Ovary (tissue), 9 donors: ENCODE results near the gene MARK3. TPM values are rescaled to one million over a fixed set of nuclear protein-coding genes. Genes with fewer than 3 reads are reported as not detected.

ENCODE experiments used
- DNase-seq, 5 donors: peaks; one replicate each; pipeline ENCODE4 v3.0.0-alpha.2; 2019 to 2020
- H3K27ac ChIP-seq, 2 donors: fragments of 200-600 bp; one replicate each; pipeline versions ENCODE4 v1.5.1 to v1.8.0; 2019 to 2022
- H3K27me3 ChIP-seq: fragments of 200-600 bp; one replicate; pipeline ENCODE4 v1.8.0; 2022
- H3K36me3 ChIP-seq: fragments of 200-600 bp; sonication (generic); one replicate; pipeline ENCODE4 v1.5.1; 2019
- H3K4me1 ChIP-seq: one replicate; pipeline ENCODE4 v1.8.1; 2013; ENCODE audit warnings: mild to moderate bottlenecking, moderate library complexity; ENCODE audit not compliant: insufficient read depth
- H3K4me3 ChIP-seq: fragments of 200-600 bp; sonication (generic); one replicate; pipeline ENCODE4 v1.5.1; 2017
- H3K9me3 ChIP-seq, 2 donors: fragments of 200-600 bp in 1 of 2; sonication (generic) in 1 of 2; one replicate each; pipeline versions ENCODE4 v1.5.1 to v1.8.1; 2013 to 2019; ENCODE audit warnings: mild to moderate bottlenecking in 1 of 2, moderate library complexity in 1 of 2
- EP300 ChIP-seq: sonication (generic); formaldehyde crosslinking; IDR thresholded peaks from one replicate; pipeline ENCODE4 v1.6.1; 2017; ENCODE audit warnings: antibody characterized with exemption
- POLR2A ChIP-seq: fragments of 450-650 bp; IDR thresholded peaks from one replicate; pipeline ENCODE4 v1.6.1; 2017; ENCODE audit warnings: antibody characterized with exemption, mild to moderate bottlenecking, moderate library complexity
- WGBS, 3 donors: extraction: QIAGEN DNeasy Blood & Tissue Kit in 1 of 3; methylation state at CpG; one replicate each; pipeline versions ENCODE4 v1.1.5 to v1.1.7; 2013 to 2017; 5-methylcytosine and 5-hydroxymethylcytosine counted together
- intact Hi-C, 4 donors: fragments of 100-400 bp; cut with DNase I; formaldehyde crosslinking; loops; one replicate each; pipeline versions ENCODE4 v1.11.0 to v1.15.1; 2022 to 2023
- polyA plus RNA-seq, 2 donors: library from polyadenylated mRNA; stranded (reverse); fragments of 200-250 nt in 1 of 2; fragments of 350-450 nt in 1 of 2; fragmentation: Illumina TruSeq in 1 of 2; extraction: RNeasy Lipid Tissue Mini Kit (QIAGEN cat#74804) in 1 of 2; gene quantifications; one replicate each; pipeline ENCODE4 v1.2.3, GENCODE V29; 2013 to 2014
- total RNA-seq, 7 donors: library from RNA; depleted of rRNA in 2 of 7; stranded (reverse); fragments of >200 nt in 2 of 7; fragmentation: NEBNext Ultra II Directional in 3 of 7; extraction: Animal tissue kit (Norgen Biotek cat#: 25700) in 3 of 7; gene quantifications; one replicate each; pipeline versions ENCODE4 v1.1.0 to v1.2.4, GENCODE V29; 2016 to 2023
- TF ChIP-seq, protein P1 (sequence below), 3 donors: fragments of 450-650 bp in 2 of 3; fragments of 200-600 bp in 1 of 3; IDR thresholded peaks; one replicate each; pipeline versions ENCODE4 v1.5.1 to v1.8.0; 2016 to 2022; ENCODE audit warnings: antibody characterized with exemption in 3 of 3, mild to moderate bottlenecking in 1 of 3
- donor health status: DM: no; HTN: no; CAD: no; lungs with moderate emphysema.
- donor health status: DM: no; HTN: no; CAD: no.
- donor health status: Bipolar disorder and iron deficiency.
- donor health status: DM: yes; HTN: yes; CAD: no.
- donor health status: DM: no; HTN: no; CAD: no.
- donor health status: DM: yes; HTN: yes; CAD: no.

Gene MARK3
- total and polyA plus RNA-seq, 9 donors, result 46.4 to 110 (median 71.1) TPM

DNA sequence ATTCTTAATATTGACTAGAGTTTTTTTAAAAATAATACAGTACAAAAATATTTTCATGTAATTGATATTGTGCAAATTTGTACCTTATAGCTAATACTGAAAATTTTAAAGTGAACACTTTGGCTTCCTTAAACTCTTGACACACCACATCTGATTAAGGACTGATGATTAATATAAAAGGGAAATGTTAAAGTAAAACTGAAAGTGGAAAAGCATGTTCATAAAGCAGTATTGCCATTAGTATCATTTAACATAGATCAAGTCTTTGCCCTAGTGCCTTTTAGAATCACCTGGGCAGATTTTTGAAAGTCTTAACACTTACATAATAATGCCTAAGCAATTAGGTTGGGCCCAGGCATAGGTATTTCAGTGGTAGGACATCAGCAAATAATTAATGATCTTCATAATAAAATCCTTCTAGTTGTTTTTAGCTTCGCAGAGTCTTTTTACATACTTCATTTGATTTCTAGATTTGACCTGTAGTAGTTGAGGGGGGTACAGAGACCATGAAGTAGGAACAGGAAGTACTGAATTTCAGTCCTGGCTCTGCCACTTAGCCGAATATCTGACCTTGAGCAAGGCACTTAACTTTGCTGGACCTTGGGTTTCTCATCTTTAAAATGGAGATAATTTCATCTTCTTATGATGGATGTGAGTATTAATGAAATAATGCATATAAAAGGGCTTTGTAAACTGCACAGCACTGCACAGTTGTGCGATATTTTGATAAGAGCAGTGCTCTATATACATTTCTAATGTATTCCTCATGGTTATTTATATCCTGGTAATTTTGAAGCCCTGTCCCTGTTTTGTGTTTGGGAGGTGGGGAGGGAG, 43.7 kb downstream of the MARK3 start:
- TF ChIP-seq EP300 (no peak), POLR2A (no peak)
- TF ChIP-seq, protein P1, sequence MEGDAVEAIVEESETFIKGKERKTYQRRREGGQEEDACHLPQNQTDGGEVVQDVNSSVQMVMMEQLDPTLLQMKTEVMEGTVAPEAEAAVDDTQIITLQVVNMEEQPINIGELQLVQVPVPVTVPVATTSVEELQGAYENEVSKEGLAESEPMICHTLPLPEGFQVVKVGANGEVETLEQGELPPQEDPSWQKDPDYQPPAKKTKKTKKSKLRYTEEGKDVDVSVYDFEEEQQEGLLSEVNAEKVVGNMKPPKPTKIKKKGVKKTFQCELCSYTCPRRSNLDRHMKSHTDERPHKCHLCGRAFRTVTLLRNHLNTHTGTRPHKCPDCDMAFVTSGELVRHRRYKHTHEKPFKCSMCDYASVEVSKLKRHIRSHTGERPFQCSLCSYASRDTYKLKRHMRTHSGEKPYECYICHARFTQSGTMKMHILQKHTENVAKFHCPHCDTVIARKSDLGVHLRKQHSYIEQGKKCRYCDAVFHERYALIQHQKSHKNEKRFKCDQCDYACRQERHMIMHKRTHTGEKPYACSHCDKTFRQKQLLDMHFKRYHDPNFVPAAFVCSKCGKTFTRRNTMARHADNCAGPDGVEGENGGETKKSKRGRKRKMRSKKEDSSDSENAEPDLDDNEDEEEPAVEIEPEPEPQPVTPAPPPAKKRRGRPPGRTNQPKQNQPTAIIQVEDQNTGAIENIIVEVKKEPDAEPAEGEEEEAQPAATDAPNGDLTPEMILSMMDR (IDR thresholded peaks at IDR 0.05), result no peak
- Histone ChIP-seq H3K36me3 (no peaks in the 10 kb centered on the region), H3K9me3 (no peaks in the 10 kb centered on the region), H3K4me1 (peaks cover 5% of the 10 kb centered on the region), H3K27ac (peak overlapping the region in 1 of 2 donors; percentile 13), H3K4me3 (no peak overlapping the region), H3K27me3 (no peaks in the 10 kb centered on the region)
- no peak for DNase-seq
- intact Hi-C loops, result no loop called here
- WGBS, 3 donors, result 60 to 70% (median 61%) methylated on average over 3 of the region's 3 CpGs

- Histone ChIP-seq H3K4me1 (peaks cover 5% of the 10 kb centered on the region), H3K9me3 (no peaks in the 10 kb centered on the region), H3K4me3 (no peak overlapping the region), H3K27ac (no peak overlapping the region), H3K36me3 (no peaks in the 10 kb centered on the region), H3K27me3 (no peaks in the 10 kb centered on the region)
- intact Hi-C loops, result loop anchor here in 1 of 4 donors (5.0 kb wide), 1 partner anchor 312 kb away; no protein-coding TSS in a partner anchor
- TF ChIP-seq, protein P1 (IDR thresholded peaks at IDR 0.05), result no peak
- TF ChIP-seq POLR2A (no peak), EP300 (no peak)
- DNase-seq, result no peak
- WGBS, 3 donors, result 76 to 88% (median 88%) methylated on average over 3 of the region's 3 CpGs
Measured at GRCh38 chr14:103430358-103430757, 45.1 kb downstream of the MARK3 start.

- no peak for TF ChIP-seq POLR2A
- no peak for TF ChIP-seq EP300
- TF ChIP-seq, protein P1 (IDR thresholded peaks at IDR 0.05), result no peak
- H3K4me1 ChIP-seq, result peaks cover 4% of the 10 kb centered on the region
- H3K36me3 ChIP-seq, result no peaks in the 10 kb centered on the region
- intact Hi-C loops, result loop anchor here in 1 of 4 donors (5.0 kb wide), 1 partner anchor 310 kb away; no protein-coding TSS in a partner anchor
- 92 to 95% (median 94%) methylated on average over 4 of the region's 4 CpGs for WGBS, 3 donors
- no peaks in the 10 kb centered on the region for H3K9me3 ChIP-seq
- H3K27me3 ChIP-seq, result no peaks in the 10 kb centered on the region
- no peak for DNase-seq
- no peak overlapping the region for H3K27ac ChIP-seq
- no peak overlapping the region for H3K4me3 ChIP-seq
Measured at GRCh38 chr14:103432627-103433026, 47.4 kb downstream of the MARK3 start.

GRCh38 chr14:103433916-103434563, 48.8 kb downstream of the MARK3 start:
- 88 to 92% (median 90%) methylated on average over 10 of the region's 10 CpGs for WGBS, 3 donors
- Histone ChIP-seq H3K4me1 (peaks cover 1% of the 10 kb centered on the region), H3K4me3 (no peak overlapping the region), H3K36me3 (no peaks in the 10 kb centered on the region), H3K27ac (no peak overlapping the region), H3K9me3 (no peaks in the 10 kb centered on the region), H3K27me3 (no peaks in the 10 kb centered on the region)
- intact Hi-C loops, result loop anchor here in 1 of 4 donors (5.0 kb wide), 1 partner anchor 308 kb away; no protein-coding TSS in a partner anchor
- no peak for DNase-seq
- TF ChIP-seq POLR2A, result no peak
- no peak for TF ChIP-seq EP300
- TF ChIP-seq, protein P1 (IDR thresholded peaks at IDR 0.05), result no peak
